Naive thymus-derived CD4-positive, alpha-beta T cell (primary cell): ENCODE results near the gene WDSUB1. TPM values are rescaled to one million over a fixed set of nuclear protein-coding genes. Genes with fewer than 3 reads are reported as not detected.

ENCODE experiments used
- ATAC-seq: fragments of 150-1000 bp; cut with Tn5 transposase; 2 replicates; pipeline ENCODE4 v1.10.0; 2021; ENCODE audit warnings: mild to moderate bottlenecking, moderate library complexity
- CTCF ChIA-PET: fragments of 350-600 bp; sonication (Branson Sonifier 250); formaldehyde crosslinking; loops from one replicate; lab custom pipeline; 2021; ENCODE audit warnings: antibody characterized with exemption; lab: Charles Lee
- POLR2A ChIA-PET: fragments of 350-600 bp; sonication (Branson Sonifier 250); formaldehyde crosslinking; loops from one replicate; lab custom pipeline; 2021; ENCODE audit warnings: antibody characterized with exemption, inconsistent platforms; lab: Charles Lee
- DNase-seq, 9 donors: peaks; one replicate each; pipeline versions ENCODE4 v3.0.0 to v3.0.0-alpha.2; 2020 to 2022; ENCODE audit warnings: mixed read lengths in 1 of 9
- H3K27ac ChIP-seq: one replicate; pipeline ENCODE4 v1.7.0; 2013; ENCODE audit warnings: mild to moderate bottlenecking, low read depth, low read length, moderate library complexity
- H3K27me3 ChIP-seq, 2 donors: one replicate each; pipeline ENCODE4 v1.7.0; 2013; ENCODE audit warnings: low read length in 2 of 2, mild to moderate bottlenecking in 2 of 2, moderate library complexity in 2 of 2; ENCODE audit not compliant: control insufficient read depth in 2 of 2, insufficient read depth in 2 of 2
- H3K36me3 ChIP-seq, 3 experiments: 1 replicate in 2 of 3; 2 replicates in 1 of 3; pipeline ENCODE4 v1.7.0; 2013; ENCODE audit warnings: low read length in 3 of 3, mild to moderate bottlenecking in 3 of 3, moderate library complexity in 1 of 3; ENCODE audit not compliant: insufficient read depth in 3 of 3, control insufficient read depth in 2 of 3
- H3K4me1 ChIP-seq, 2 donors: one replicate each; pipeline ENCODE4 v1.7.0; 2013; ENCODE audit warnings: low read length in 2 of 2, mild to moderate bottlenecking in 2 of 2, moderate library complexity in 1 of 2; ENCODE audit not compliant: control insufficient read depth in 2 of 2, insufficient read depth in 2 of 2
- H3K4me3 ChIP-seq: 2 replicates; pipeline ENCODE4 v1.7.0; 2013; ENCODE audit warnings: mild to moderate bottlenecking, low read length
- H3K9me3 ChIP-seq, 3 experiments: 1 replicate in 2 of 3; 2 replicates in 1 of 3; pipeline ENCODE4 v1.7.0; 2013; ENCODE audit warnings: low read length in 3 of 3; ENCODE audit not compliant: control insufficient read depth in 2 of 3
- H3K27ac Mint-ChIP-seq, 9 donors: one replicate each; pipeline ENCODE4 v1.8.0; 2020 to 2022; ENCODE audit warnings: mixed read lengths in 9 of 9, mild to moderate bottlenecking in 8 of 9, moderate library complexity in 5 of 9, inconsistent platforms in 2 of 9
- H3K27me3 Mint-ChIP-seq, 5 donors: one replicate each; pipeline ENCODE4 v1.8.0; 2021 to 2022; ENCODE audit warnings: mixed read lengths in 5 of 5, mild to moderate bottlenecking in 1 of 5
- H3K36me3 Mint-ChIP-seq, 5 donors: one replicate each; pipeline ENCODE4 v1.8.0; 2020 to 2022; ENCODE audit warnings: mixed read lengths in 5 of 5, mild to moderate bottlenecking in 3 of 5, inconsistent platforms in 1 of 5
- H3K4me1 Mint-ChIP-seq, 7 donors: one replicate each; pipeline ENCODE4 v1.8.0; 2020 to 2022; ENCODE audit warnings: mixed read lengths in 7 of 7, mild to moderate bottlenecking in 3 of 7, inconsistent platforms in 1 of 7
- H3K4me3 Mint-ChIP-seq, 10 donors: one replicate each; pipeline ENCODE4 v1.8.0; 2020 to 2022; ENCODE audit warnings: mild to moderate bottlenecking in 10 of 10, mixed read lengths in 10 of 10, moderate library complexity in 6 of 10, inconsistent platforms in 2 of 10
- H3K9me3 Mint-ChIP-seq, 11 donors: one replicate each; pipeline ENCODE4 v1.8.0; 2020 to 2022; ENCODE audit warnings: mixed read lengths in 11 of 11, mild to moderate bottlenecking in 4 of 11, inconsistent platforms in 1 of 11, moderate library complexity in 1 of 11
- intact Hi-C, 2 donors: fragments of 100-400 bp; cut with micrococcal nuclease; formaldehyde crosslinking; loops; one replicate each; pipeline ENCODE4 v1.15.1; 2023
- polyA plus RNA-seq, 2 donors: library from polyadenylated mRNA; unstranded; fragments of 300-500 nt; fragmentation: Illumina TruSeq; gene quantifications; one replicate each; pipeline ENCODE4 v1.2.3, GENCODE V29; 2021
- total RNA-seq, 6 experiments: library from RNA in 5 of 6; stranded (reverse) in 5 of 6; gene quantifications; 1 replicate in 5 of 6; 2 replicates in 1 of 6; pipeline ENCODE4 v1.2.3 and lab custom pipeline; 2021 to 2026

Gene WDSUB1
- total and polyA plus RNA-seq, 7 experiments from 2014 or later, result 5.8 to 10.6 (median 7.5) TPM

DNA sequence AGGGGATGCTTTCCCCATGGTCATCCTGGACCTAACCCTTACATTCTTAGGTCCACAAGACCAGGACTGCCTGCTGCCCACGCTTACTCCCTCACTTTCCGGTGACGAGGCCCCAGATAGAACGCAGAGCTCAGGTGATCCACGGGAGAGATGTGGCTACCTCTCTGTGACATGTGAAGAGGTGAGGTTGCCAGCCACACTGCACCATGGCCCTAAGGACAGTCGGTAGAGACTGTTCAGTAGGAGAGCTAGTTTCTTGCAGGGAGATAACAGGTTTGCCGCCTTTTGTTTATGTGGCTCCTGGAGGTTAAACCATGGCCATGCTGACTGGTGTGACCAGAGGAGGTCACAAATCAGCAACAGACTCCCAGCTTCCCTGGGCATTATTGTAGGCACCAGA lies 71.4 kb downstream of the WDSUB1 start:
- H3K4me1 Mint-ChIP-seq, result peaks cover under 1 to 18% (median 15%) of the 10 kb centered on the region in 7 donors
- H3K27ac Mint-ChIP-seq, result peak overlapping the region in 1 of 9 donors; percentile 32
- ATAC-seq, result no peak

GRCh38 chr2:159214325-159214865 lies 72.1 kb downstream of the WDSUB1 start:
- H3K27me3 Mint-ChIP-seq, result peaks cover 0 to 4% (median 0%) of the 10 kb centered on the region in 5 donors
- ATAC-seq (no peak), DNase-seq (peak in 1 of 9 donors; percentile 8)
- intact Hi-C loops, result no loop called here
- Histone ChIP-seq H3K4me3 (no peak overlapping the region), H3K9me3 (no peaks in the 10 kb centered on the region), H3K4me1 (peaks cover 10 to 12% of the 10 kb centered on the region in 2 donors), H3K36me3 (no peaks in the 10 kb centered on the region), H3K27me3 (no peaks in the 10 kb centered on the region), H3K27ac (no peak overlapping the region)
- peak overlapping the region in 2 of 9 donors; percentile 28 to 32 for H3K27ac Mint-ChIP-seq
- H3K4me1 Mint-ChIP-seq, result peaks cover 6 to 25% (median 22%) of the 10 kb centered on the region in 7 donors
- no peak overlapping the region for H3K4me3 Mint-ChIP-seq
- POLR2A ChIA-PET, result no interaction called here
- CTCF ChIA-PET, result no interaction called here
- H3K9me3 Mint-ChIP-seq, result peaks cover 0 to 2% (median 0%) of the 10 kb centered on the region in 11 donors
- H3K36me3 Mint-ChIP-seq, result peaks cover 0 to 4% (median 0%) of the 10 kb centered on the region in 5 donors

More for the DNA sequence above, 71.4 kb downstream of the WDSUB1 start:
- peaks cover 0 to 4% (median 0%) of the 10 kb centered on the region in 5 donors for H3K36me3 Mint-ChIP-seq
- peaks cover 0 to 4% (median 0%) of the 10 kb centered on the region in 5 donors for H3K27me3 Mint-ChIP-seq
- Histone ChIP-seq H3K4me1 (peaks cover 5 to 6% of the 10 kb centered on the region in 2 donors), H3K27me3 (no peaks in the 10 kb centered on the region), H3K9me3 (no peaks in the 10 kb centered on the region), H3K36me3 (no peaks in the 10 kb centered on the region), H3K27ac (no peak overlapping the region), H3K4me3 (no peak overlapping the region)
- intact Hi-C loops, result no loop called here
- ChIA-PET POLR2A (no interaction called here), CTCF (no interaction called here)
- H3K9me3 Mint-ChIP-seq, result peaks cover 0 to 2% (median 0%) of the 10 kb centered on the region in 11 donors
- no peak overlapping the region for H3K4me3 Mint-ChIP-seq
- peak in 1 of 9 donors; percentile 6 for DNase-seq

DNA sequence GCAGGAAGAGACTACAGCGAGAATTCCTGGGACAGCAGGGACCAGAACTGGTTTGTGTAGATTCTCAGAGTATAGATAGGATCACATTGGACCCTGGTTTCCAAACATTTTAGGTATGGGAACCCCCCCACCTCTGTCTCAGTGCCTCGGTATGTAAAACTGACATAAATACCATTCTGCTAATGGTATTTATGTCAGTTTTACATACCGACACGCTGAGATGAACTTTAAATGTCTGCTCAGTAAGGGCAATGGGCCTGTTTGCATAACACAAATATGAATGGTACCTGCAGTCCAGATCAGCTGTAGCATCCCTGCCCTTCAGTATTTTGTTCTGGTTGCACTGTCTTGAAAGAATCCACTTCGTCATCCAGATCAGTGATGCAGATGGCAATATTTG lies 73.2 kb downstream of the WDSUB1 start:
- no peaks in the 10 kb centered on the region for H3K27me3 ChIP-seq
- Mint-ChIP-seq H3K4me3 (no peak overlapping the region), H3K4me1 (peaks cover 6 to 36% (median 33%) of the 10 kb centered on the region in 7 donors), H3K36me3 (peaks cover 0 to 4% (median 0%) of the 10 kb centered on the region in 5 donors), H3K27ac (no peak overlapping the region), H3K27me3 (peaks cover 0 to 4% (median 0%) of the 10 kb centered on the region in 5 donors), H3K9me3 (peaks cover 0 to 2% (median 0%) of the 10 kb centered on the region in 11 donors)
- DNase-seq, result no peak
- H3K4me3 ChIP-seq, result no peak overlapping the region
- no peak overlapping the region for H3K27ac ChIP-seq
- H3K36me3 ChIP-seq, result no peaks in the 10 kb centered on the region
- no peak for ATAC-seq
- H3K4me1 ChIP-seq, result peaks cover 18 to 21% of the 10 kb centered on the region in 2 donors
- intact Hi-C loops, result no loop called here
- no peaks in the 10 kb centered on the region for H3K9me3 ChIP-seq
- ChIA-PET CTCF (no interaction called here), POLR2A (no interaction called here)

- Mint-ChIP-seq H3K4me1 (peaks cover 6 to 52% (median 42%) of the 10 kb centered on the region in 7 donors), H3K27me3 (peaks cover 0 to 4% (median 0%) of the 10 kb centered on the region in 5 donors), H3K4me3 (peak overlapping the region in 5 of 10 donors; percentile 28 to 80 (median 47)), H3K9me3 (no peaks in the 10 kb centered on the region), H3K27ac (peak overlapping the region in 6 of 9 donors; percentile 22 to 65 (median 42)), H3K36me3 (peaks cover 0 to 4% (median 0%) of the 10 kb centered on the region in 5 donors)
- no peak for ATAC-seq
- Histone ChIP-seq H3K27ac (no peak overlapping the region), H3K4me3 (no peak overlapping the region), H3K4me1 (peaks cover 18 to 21% of the 10 kb centered on the region in 2 donors), H3K36me3 (no peaks in the 10 kb centered on the region), H3K27me3 (no peaks in the 10 kb centered on the region), H3K9me3 (no peaks in the 10 kb centered on the region)
- DNase-seq, result peak in 1 of 9 donors; percentile 1
- intact Hi-C loops, result no loop called here
- ChIA-PET CTCF (no interaction called here), POLR2A (no interaction called here)
These were observed 74.8 kb downstream of the WDSUB1 start for GRCh38 chr2:159211447-159212396.

GRCh38 chr2:159209341-159210306 lies 76.9 kb downstream of the WDSUB1 start:
- ATAC-seq, result peak; percentile 86
- Mint-ChIP-seq H3K27ac (peak overlapping the region in 8 of 9 donors; percentile 59 to 94 (median 80)), H3K4me3 (peak overlapping the region in 9 of 10 donors; percentile 71 to 86 (median 80)), H3K36me3 (peaks cover 0 to 4% (median 0%) of the 10 kb centered on the region in 5 donors), H3K27me3 (peaks cover 0 to 4% (median 0%) of the 10 kb centered on the region in 5 donors), H3K9me3 (peaks cover 0 to 2% (median 0%) of the 10 kb centered on the region in 11 donors), H3K4me1 (peaks cover 6 to 54% (median 44%) of the 10 kb centered on the region in 7 donors)
- Histone ChIP-seq H3K27me3 (no peaks in the 10 kb centered on the region), H3K36me3 (no peaks in the 10 kb centered on the region), H3K27ac (no peak overlapping the region), H3K4me1 (peaks cover 18 to 21% of the 10 kb centered on the region in 2 donors), H3K4me3 (peak overlapping the region; percentile 38), H3K9me3 (no peaks in the 10 kb centered on the region)
- CTCF ChIA-PET, result interaction anchor here (0.6 kb wide), 1 partner anchor 1188 kb away, joined by 3 read pairs; no protein-coding TSS in a partner anchor
- POLR2A ChIA-PET, result no interaction called here
- intact Hi-C loops, result loop anchor here in 1 of 2 donors (2.0 kb wide), 1 partner anchor 21 kb away; no protein-coding TSS in a partner anchor
- DNase-seq, result peak in 6 of 9 donors; percentile 37 to 77 (median 65)
